ENCODE results near the gene NFILZ.

Gene NFILZ

DNA sequence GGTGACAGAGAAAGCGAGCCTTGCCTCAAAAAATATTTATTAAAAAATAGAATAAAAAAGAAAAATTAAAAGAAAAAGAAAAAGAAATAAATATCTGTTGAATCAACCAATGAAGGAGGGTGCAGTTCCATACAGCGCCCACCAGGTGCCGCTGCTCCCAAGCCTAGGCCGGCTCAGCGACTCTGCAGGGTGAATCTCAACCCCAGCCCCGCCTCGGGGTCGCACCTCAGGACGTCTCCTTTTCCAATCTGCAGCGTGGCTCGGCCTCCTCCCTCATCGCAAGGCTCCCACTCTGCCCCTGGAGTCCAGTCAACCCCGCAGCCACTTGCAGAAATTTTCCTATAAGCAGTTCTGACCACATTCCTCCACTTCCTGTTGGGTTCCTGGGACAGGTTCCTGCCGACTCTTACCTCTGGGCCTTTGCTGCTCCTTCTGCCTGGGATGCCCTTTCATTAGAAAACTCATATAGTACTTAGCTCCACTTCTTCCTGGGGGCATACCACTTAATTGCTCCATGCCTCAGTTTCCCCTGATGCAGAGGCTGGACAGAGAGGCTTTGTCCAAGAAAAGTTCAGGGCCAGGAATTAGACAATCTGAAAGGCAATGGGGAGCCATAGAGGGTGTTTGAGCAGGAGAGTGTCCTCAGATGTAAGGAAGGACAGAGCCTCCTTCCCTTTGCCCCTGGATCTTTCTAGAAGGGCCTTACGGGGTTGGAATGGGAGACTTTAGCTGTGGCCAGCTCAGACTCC is 24.3 kb downstream of the NFILZ start:
- Histone ChIP-seq H3K9ac (ENCODE audit: low read length) (no peak overlapping the region), H3K36me3 (ENCODE audit: control insufficient read depth, low read depth, low read length) (no peaks in the 10 kb centered on the region), H3K4me3 (ENCODE audit: low read length) (no peak overlapping the region), H3K27me3 (ENCODE audit: control insufficient read depth, insufficient read depth, low read length) (no peaks in the 10 kb centered on the region), H3K27ac (ENCODE audit: low read length) (no peak overlapping the region), H3K9me3 (ENCODE audit: control insufficient read depth, low read depth, low read length) (no peaks in the 10 kb centered on the region), H3K4me1 (ENCODE audit: control insufficient read depth, low read depth, low read length) (no peaks in the 10 kb centered on the region)

DNA sequence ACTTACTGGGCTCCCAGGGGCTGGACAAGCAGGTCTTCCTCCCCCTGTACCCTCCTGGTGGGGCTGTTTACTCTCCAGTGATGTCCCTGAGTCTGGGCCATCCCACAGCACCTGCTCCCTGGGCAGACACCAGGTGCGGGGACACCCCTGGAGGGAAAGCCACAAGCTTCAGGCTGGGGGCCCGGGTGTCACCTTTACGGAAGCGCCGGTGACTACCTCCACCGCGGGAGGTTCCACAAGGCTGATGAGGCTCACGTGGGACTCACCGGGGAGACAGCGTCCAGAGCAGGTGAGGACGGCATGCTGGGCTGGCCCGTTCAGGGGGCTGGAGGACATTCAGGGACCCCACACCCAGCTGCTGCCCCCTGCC is 24.9 kb downstream of the NFILZ start:
- Histone ChIP-seq H3K9me3 (ENCODE audit: control insufficient read depth, low read depth, low read length) (no peaks in the 10 kb centered on the region), H3K27ac (ENCODE audit: low read length) (no peak overlapping the region), H3K4me3 (ENCODE audit: low read length) (no peak overlapping the region), H3K27me3 (ENCODE audit: control insufficient read depth, insufficient read depth, low read length) (no peaks in the 10 kb centered on the region), H3K36me3 (ENCODE audit: control insufficient read depth, low read depth, low read length) (no peaks in the 10 kb centered on the region), H3K9ac (ENCODE audit: low read length) (no peak overlapping the region), H3K4me1 (ENCODE audit: control insufficient read depth, low read depth, low read length) (no peaks in the 10 kb centered on the region)

DNA sequence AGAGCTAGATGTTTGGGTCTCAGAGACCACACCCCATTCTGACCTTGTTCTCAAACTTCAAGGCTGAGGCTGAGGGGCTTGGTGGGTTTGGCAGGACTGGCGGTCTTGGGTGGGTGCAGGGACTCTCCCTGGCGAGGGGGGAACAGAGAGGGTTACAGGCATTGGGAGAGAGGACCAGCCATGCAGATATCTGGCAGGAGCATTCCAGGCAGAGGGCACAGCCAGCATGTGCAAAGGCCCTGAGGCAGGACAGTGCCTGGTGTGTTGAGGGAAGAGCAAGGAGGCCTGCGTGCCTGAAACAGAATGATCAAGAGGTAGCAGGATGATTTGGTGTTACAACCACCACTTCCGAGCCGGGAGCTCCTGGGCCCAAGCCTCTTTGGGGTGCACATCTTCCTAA is 27.4 kb downstream of the NFILZ start:
- Histone ChIP-seq H3K27ac (ENCODE audit: low read length) (no peak overlapping the region), H3K4me3 (ENCODE audit: low read length) (no peak overlapping the region), H3K36me3 (ENCODE audit: control insufficient read depth, low read depth, low read length) (no peaks in the 10 kb centered on the region), H3K9ac (ENCODE audit: low read length) (no peak overlapping the region), H3K4me1 (ENCODE audit: control insufficient read depth, low read depth, low read length) (no peaks in the 10 kb centered on the region), H3K9me3 (ENCODE audit: control insufficient read depth, low read depth, low read length) (no peaks in the 10 kb centered on the region), H3K27me3 (ENCODE audit: control insufficient read depth, insufficient read depth, low read length) (no peaks in the 10 kb centered on the region)

DNA sequence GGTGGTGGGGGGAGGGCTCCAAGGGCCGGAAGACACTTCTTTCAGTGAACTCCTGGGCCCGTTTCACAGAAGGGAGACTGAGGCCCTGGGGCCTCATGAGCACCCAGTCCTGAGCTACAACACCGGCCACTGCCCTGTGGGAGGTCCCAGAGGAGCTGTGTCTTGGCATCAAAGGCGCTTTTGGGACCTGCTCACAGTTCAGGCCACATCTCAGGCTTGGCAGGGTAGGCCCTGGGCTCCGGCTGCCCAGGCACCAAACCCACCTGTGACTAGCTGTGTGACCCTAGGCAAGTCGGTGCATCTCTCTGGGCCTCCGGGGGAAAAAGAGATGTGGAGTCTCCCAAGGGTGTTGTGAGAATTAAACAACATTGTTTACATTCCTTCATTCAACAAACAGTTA is 29.5 kb downstream of the NFILZ start:
- Histone ChIP-seq H3K9ac (ENCODE audit: low read length) (no peak overlapping the region), H3K9me3 (ENCODE audit: control insufficient read depth, low read depth, low read length) (no peaks in the 10 kb centered on the region), H3K4me1 (ENCODE audit: control insufficient read depth, low read depth, low read length) (no peaks in the 10 kb centered on the region), H3K27me3 (ENCODE audit: control insufficient read depth, insufficient read depth, low read length) (no peaks in the 10 kb centered on the region), H3K36me3 (ENCODE audit: control insufficient read depth, low read depth, low read length) (no peaks in the 10 kb centered on the region), H3K4me3 (ENCODE audit: low read length) (no peak overlapping the region), H3K27ac (ENCODE audit: low read length) (no peak overlapping the region)

DNA sequence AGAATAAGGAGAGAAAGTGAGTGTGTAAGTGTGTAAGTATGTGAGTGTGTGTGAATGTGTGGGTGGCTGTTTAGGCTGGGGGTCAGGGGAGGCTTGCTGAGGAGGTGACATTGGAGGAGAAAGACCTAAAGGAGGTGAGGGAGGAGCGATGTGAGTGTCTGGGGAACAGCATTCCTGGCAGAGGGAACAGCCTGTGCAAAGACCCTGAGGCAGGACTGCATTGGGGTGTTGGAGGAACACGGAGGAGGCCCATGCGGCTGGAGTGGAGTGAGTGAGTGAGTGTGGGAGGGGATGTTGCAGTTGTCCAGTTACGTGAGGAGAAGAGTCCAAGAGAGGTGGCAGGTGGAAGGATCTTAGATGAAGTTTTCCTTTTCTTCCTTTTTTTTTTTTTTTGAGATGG is 31.8 kb downstream of the NFILZ start:
- Histone ChIP-seq H3K36me3 (ENCODE audit: control insufficient read depth, low read depth, low read length) (no peaks in the 10 kb centered on the region), H3K27me3 (ENCODE audit: control insufficient read depth, insufficient read depth, low read length) (no peaks in the 10 kb centered on the region), H3K27ac (ENCODE audit: low read length) (no peak overlapping the region), H3K4me1 (ENCODE audit: control insufficient read depth, low read depth, low read length) (no peaks in the 10 kb centered on the region), H3K9me3 (ENCODE audit: control insufficient read depth, low read depth, low read length) (no peaks in the 10 kb centered on the region), H3K4me3 (ENCODE audit: low read length) (no peak overlapping the region), H3K9ac (ENCODE audit: low read length) (no peak overlapping the region)

DNA sequence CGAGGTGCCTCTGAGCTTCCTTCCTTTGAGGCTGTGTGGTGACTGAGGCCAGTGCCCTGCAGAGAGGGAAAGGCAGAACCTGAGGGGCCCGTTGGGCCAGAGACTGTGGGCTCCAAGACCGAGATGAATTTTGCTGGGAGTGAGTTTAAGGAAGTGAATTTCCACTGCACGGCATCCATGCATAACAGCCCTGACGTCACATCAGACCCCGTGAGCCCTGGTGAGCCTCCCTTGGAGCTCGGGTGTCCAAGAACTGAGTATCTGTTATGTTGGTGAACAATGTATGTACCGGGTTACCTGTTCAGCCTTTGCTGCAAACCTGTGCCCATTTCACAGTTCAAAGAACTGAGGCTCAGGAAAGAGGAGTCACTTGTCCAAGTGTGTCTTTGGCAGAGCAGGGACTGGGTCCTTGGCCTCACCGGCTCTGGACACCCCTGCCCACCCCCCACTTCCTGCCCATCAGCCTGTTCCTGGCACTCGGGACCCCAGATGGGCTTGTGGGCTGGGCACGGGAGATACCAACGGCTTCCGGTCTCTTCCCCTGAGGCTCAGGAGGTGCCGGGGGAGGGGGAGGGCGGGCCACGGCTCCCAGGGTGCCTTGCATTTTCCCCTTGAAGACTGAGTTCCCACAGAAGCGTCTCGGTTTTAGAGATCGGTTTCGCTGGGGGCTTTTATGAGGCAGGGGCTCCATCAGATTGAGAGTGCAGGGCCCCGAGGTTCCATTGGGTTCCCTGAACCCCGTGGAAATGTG is 33.7 kb downstream of the NFILZ start:
- no peaks in the 10 kb centered on the region for H3K9me3 ChIP-seq (ENCODE audit: control insufficient read depth, low read depth, low read length)
- no peak overlapping the region for H3K9ac ChIP-seq (ENCODE audit: low read length)
- no peak overlapping the region for H3K27ac ChIP-seq (ENCODE audit: low read length)
- no peaks in the 10 kb centered on the region for H3K36me3 ChIP-seq (ENCODE audit: control insufficient read depth, low read depth, low read length)
- no peaks in the 10 kb centered on the region for H3K4me1 ChIP-seq (ENCODE audit: control insufficient read depth, low read depth, low read length)
- H3K27me3 ChIP-seq (ENCODE audit: control insufficient read depth, insufficient read depth, low read length), result no peaks in the 10 kb centered on the region
- H3K4me3 ChIP-seq (ENCODE audit: low read length), result no peak overlapping the region

DNA sequence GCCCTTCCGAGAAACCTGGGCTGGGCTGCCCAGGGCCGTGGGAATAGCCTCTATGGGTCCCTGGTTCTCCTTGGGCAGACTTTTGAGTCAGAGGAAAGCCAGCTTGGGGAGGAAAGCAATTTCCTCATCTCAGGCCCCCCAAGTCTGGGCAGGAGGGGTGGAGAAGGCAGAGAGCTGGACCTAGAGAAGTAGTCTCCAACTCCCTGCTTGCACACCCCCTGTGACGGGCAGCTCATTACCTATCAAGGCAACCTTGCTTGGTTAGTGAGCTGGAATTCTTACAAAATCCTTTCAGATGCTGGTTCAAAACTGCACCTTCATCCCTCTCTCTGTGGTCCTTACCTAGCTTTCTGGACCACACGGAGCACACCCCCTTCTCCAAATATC is 34.2 kb downstream of the NFILZ start:
- Histone ChIP-seq H3K9me3 (ENCODE audit: control insufficient read depth, low read depth, low read length) (no peaks in the 10 kb centered on the region), H3K27me3 (ENCODE audit: control insufficient read depth, insufficient read depth, low read length) (no peaks in the 10 kb centered on the region), H3K4me3 (ENCODE audit: low read length) (no peak overlapping the region), H3K36me3 (ENCODE audit: control insufficient read depth, low read depth, low read length) (no peaks in the 10 kb centered on the region), H3K27ac (ENCODE audit: low read length) (no peak overlapping the region), H3K9ac (ENCODE audit: low read length) (no peak overlapping the region), H3K4me1 (ENCODE audit: control insufficient read depth, low read depth, low read length) (no peaks in the 10 kb centered on the region)

DNA sequence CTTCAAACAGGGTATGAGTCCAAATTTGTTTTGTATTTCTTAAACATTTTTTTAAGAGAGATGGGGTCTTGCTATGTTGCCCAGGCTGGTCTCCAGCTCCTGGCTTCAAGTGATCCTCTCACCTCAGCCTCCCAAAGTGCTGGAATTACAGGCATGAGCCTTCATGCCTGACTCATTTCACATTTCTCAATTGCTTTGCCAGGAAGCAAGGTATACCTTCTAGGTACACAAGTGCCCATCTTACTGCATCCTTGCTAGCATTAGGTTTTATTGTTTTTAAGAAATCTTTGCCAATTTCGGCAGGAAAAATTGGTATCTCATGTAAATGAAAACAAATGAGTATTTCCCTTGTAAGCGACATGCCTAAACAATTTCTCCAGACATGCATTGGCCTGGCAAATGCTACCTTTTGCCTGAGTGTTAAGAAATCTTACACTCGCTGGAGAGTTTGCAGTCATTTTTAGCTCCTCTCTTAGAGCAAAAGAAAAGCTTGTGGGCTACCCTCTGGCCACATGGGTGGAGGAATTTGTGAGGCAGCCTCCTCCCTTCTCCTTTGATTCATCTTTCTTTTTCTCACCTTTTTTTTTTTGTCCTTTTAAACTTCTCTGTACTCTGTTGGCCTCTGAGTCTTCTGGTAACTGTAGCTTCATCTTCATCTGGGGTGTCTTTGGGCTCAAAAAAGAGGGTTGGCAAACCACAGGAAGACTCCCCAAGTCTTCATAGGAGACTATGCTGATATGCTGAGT is 35.2 kb downstream of the NFILZ start:
- H3K9me3 ChIP-seq (ENCODE audit: control insufficient read depth, low read depth, low read length), result no peaks in the 10 kb centered on the region
- no peak overlapping the region for H3K27ac ChIP-seq (ENCODE audit: low read length)
- H3K4me1 ChIP-seq (ENCODE audit: control insufficient read depth, low read depth, low read length), result no peaks in the 10 kb centered on the region

DNA sequence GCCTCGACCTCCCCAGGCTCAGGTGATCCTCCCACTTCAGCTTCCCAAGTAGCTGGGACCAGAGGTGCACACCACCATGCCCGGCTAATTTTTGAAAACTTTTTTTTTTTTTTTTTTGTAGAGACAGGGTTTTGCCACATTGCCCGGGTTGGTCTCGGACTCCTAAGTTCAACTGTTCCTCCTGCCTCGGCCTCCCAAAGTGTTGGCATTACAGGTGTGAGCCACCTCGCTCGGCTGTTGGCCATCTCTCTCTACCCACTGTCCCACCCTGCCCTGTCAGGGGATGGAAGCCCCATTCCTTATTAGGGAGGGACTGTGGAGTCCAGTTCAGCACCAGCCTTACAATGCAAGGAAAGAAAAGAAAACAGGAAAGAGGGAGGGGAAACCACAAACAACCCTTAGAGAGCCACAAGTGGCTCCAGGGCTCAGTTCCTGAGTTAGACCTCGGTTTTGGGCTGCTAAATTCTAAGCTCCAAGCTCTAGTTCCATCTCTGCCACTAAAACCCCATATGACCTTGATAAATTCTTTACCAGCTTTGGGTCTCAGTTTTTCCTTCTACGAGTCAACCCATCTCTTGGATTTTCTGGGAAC is 36.5 kb downstream of the NFILZ start:
- H3K27ac ChIP-seq (ENCODE audit: low read length), result no peak overlapping the region

More for the DNA sequence above, 35.2 kb downstream of the NFILZ start:
- Histone ChIP-seq H3K9ac (ENCODE audit: low read length) (no peak overlapping the region), H3K36me3 (ENCODE audit: control insufficient read depth, low read depth, low read length) (no peaks in the 10 kb centered on the region), H3K27me3 (ENCODE audit: control insufficient read depth, insufficient read depth, low read length) (no peaks in the 10 kb centered on the region), H3K4me3 (ENCODE audit: low read length) (no peak overlapping the region)

DNA sequence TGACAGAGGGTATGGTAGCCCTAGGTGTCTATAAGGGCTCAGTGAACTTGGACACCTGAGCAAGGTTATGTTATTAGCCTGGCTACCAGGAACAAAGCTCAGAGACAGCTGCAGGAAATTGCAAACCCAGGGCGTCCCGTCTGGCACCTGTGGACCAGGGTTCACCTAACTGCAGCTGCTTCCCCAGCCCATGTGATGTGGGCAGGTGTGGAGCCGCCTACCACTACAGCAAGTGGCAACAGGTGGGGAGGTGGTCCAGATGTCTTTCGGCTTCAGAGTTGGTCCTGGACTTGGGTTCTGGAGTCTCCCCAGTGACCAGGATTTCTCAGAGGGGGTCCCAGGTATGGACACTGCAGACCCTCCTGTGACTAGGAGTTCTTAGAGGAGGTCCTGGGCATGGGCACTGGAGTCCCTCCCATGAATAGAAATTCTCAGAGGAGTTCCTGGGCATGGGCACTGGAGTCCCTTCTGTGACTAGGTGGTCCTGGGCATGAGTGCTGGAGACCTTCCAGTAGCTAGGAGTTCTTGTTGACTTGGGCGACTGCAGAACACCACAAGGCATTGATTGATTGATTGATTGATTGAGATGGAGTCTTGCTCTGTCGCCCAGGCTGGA is 43.0 kb downstream of the NFILZ start:
- H3K27ac ChIP-seq (ENCODE audit: low read length), result no peak overlapping the region
- H3K9me3 ChIP-seq (ENCODE audit: control insufficient read depth, low read depth, low read length), result no peaks in the 10 kb centered on the region
- no peaks in the 10 kb centered on the region for H3K27me3 ChIP-seq (ENCODE audit: control insufficient read depth, insufficient read depth, low read length)
- no peak overlapping the region for H3K9ac ChIP-seq (ENCODE audit: low read length)
- H3K4me3 ChIP-seq (ENCODE audit: low read length), result no peak overlapping the region
- H3K4me1 ChIP-seq (ENCODE audit: control insufficient read depth, low read depth, low read length), result no peaks in the 10 kb centered on the region
- no peaks in the 10 kb centered on the region for H3K36me3 ChIP-seq (ENCODE audit: control insufficient read depth, low read depth, low read length)

More for the DNA sequence above, 36.5 kb downstream of the NFILZ start:
- Histone ChIP-seq H3K36me3 (ENCODE audit: control insufficient read depth, low read depth, low read length) (no peaks in the 10 kb centered on the region), H3K4me3 (ENCODE audit: low read length) (no peak overlapping the region), H3K9ac (ENCODE audit: low read length) (no peak overlapping the region), H3K27me3 (ENCODE audit: control insufficient read depth, insufficient read depth, low read length) (no peaks in the 10 kb centered on the region), H3K9me3 (ENCODE audit: control insufficient read depth, low read depth, low read length) (no peaks in the 10 kb centered on the region), H3K4me1 (ENCODE audit: control insufficient read depth, low read depth, low read length) (no peaks in the 10 kb centered on the region)

DNA sequence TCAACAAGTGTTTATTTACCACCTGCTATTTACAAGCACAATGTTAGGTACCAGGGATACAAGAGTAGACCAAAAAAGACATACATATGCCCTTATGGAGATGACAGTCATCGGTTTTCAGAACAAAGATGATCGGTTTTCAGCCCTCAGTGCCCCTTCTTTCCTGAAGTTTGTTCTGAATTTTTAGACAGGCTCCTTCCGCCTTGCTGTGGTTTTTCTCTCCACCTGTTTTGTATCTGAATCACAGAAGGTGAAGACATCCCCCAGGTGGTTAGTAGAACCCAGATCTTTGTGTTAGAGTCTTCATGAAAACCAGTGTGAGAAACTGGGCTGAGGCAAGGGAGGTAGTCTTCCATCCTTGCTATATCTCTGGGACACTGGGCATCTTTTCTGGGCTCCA is 44.6 kb downstream of the NFILZ start:
- Histone ChIP-seq H3K27ac (ENCODE audit: low read length) (no peak overlapping the region), H3K9me3 (ENCODE audit: control insufficient read depth, low read depth, low read length) (no peaks in the 10 kb centered on the region), H3K27me3 (ENCODE audit: control insufficient read depth, insufficient read depth, low read length) (no peaks in the 10 kb centered on the region), H3K9ac (ENCODE audit: low read length) (no peak overlapping the region), H3K4me3 (ENCODE audit: low read length) (no peak overlapping the region), H3K4me1 (ENCODE audit: control insufficient read depth, low read depth, low read length) (no peaks in the 10 kb centered on the region), H3K36me3 (ENCODE audit: control insufficient read depth, low read depth, low read length) (no peaks in the 10 kb centered on the region)

All from iPS-18a (cell line).